Measurements from ENCODE around the gene SBF2.
"Not testable (repeated sequence)": the region's sequence is repeated elsewhere in the genome, so short reads cannot be mapped to it uniquely, and the experiment has no call there.

- not testable (repeated sequence) for TF ChIP-seq CTCF, POLR2A (IDR thresholded peaks at IDR 0.05)
Observed at GRCh38 chr11:10087923-10088225, 206.1 kb downstream of the SBF2 start.

Measured in esophagus squamous epithelium (tissue), 4 donors.